NCI-H748 treated with DMSO at 0.1 percent for 48 hours (cell line): ENCODE measurements around the gene DPM2.

ENCODE experiments used
- DNase-seq: peaks from one replicate; lab custom pipeline; 2025; lab: John Stamatoyannopoulos, UW

Gene DPM2

GRCh38 chr9:127973169-127974000, 35.7 kb upstream of the DPM2 start:
- DNase-seq = no peak

DNA sequence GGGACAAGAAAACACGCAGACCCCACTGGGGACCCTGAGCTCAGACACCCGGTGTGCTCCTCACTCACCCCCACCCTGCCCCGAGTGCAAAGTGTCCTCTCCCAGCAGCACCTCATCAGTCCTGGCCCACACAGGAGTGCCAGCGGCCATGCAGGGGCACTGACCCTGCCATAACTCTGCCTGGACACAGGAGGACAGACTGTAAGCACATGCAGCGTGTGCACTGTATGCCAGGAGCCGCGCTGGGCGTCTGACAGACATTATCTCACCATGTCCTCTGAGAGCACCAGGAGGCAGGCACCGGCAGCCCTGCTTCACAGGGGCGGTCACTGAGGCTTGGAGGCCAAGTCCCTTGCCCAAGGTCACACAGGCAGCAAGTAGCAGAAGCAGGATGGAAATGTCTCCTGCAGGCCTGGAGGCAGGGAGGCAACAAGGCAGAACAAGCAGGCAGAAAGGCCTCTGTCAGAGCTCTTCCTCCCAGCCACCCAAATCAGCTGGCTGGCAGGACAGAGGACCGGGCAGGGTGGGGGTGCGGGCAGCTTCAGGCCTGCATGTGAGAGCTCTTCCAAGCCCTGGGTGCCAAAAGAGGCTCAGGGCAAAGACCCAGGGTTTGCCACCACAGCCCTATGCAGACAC, 34.7 kb upstream of the DPM2 start:
- DNase-seq = no peak

- no peak for DNase-seq
Observed at GRCh38 chr9:127971357-127972235, 33.9 kb upstream of the DPM2 start.

DNA sequence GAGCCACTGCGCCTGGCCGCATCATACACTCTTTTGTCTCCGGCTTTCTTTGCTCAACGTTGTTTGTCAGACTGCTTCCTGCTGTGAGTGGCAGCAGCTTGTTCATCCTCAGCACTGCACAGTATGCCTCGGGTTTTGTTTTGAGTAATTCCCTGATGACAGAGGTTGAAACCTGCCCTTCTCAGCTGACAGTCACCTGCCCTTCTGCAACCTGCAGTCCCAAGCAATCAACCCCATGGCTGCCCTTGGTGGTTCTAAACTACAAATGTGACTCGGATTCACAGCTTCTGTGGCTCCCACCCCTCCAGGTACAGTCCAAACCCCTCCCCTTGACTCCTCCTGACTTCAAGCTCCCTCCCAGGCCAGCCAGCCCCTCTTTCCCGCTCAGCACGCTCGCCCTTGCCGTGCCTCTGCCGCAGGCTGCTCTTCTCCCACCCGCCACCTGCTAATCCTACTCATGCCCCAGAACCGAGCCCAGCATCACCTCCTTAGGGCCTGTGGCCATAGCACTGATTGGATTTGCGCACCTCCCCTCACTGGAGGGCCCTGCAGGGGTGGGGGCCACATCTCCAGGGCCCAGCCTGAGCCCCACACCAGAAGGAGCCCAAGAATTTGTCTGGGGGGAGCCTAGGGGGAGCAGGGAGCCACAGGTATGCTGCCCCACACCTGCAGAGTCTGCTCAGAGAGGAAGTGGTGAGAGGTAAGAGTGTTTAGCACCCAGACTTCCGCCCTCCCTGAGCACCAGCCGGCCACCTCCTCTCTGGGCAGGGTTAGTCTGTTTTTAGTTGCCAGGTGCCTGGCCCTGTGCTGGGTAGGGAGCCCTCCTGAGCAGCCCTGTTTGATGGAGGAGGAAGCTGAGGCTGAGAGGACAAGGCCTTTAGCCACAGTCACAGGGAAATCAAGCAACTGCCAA, 33.0 kb upstream of the DPM2 start:
- peak; percentile 85 for DNase-seq

- no peak for DNase-seq
Observed at GRCh38 chr9:127968700-127969383, 31.2 kb upstream of the DPM2 start.

DNA sequence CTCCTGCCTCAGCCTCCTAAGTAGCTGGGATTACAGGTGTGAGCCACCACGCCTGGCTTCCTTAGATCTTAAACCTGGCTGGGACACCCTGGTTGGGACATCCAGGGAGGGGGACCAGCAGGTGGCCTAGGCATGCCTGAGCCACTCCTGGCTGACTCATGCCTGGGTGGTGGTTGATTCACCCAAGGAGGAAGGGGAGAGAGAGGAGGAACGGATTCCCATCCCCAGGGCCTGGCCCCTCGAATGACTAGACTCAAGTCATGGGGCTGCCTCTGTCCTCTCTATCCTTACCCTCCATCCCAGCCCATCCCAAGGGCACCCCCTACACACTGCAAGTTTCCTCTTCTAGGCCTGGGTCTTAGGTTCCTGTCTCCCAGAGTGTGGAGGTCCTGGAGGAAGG, 30.4 kb upstream of the DPM2 start:
- no peak for DNase-seq

GRCh38 chr9:127967151-127967809, 29.6 kb upstream of the DPM2 start:
- no peak for DNase-seq

- DNase-seq = no peak
Observed at GRCh38 chr9:127966416-127967150, 28.9 kb upstream of the DPM2 start.

GRCh38 chr9:127965953-127966352, 28.3 kb upstream of the DPM2 start:
- DNase-seq = no peak

DNA sequence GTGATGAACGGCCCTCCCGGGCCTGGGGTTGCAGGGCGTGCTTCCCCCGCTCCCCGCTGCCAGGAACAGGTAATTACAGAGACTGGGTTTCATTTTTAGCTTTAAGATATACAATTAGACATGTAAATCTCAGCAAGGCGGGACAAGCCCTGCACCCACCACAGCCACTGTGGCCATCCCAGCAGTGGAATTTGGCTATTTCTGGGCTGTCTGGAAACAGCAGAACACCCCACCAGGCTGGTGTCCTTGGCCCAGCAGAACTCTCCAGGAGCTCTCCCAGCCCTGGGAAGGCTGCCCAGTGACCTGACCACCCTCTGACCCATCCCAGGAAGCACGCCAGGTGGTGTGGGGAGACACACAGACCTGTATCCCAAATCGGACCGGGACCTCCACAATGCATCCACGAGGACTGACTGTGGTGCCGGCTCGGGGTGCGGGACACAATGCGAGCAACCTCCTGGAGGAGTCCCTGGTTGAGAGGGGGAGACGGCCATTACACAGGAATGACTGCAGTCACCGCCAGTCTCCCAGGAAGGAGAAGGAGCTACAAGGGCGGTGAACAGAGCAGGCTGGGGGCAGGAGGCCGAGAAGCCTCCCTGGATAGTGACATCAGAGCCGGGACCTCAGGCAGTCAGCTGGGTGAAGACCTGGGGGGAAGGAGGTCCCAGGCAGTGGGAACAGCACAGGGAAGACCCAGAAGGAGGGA, 25.9 kb upstream of the DPM2 start:
- DNase-seq = no peak

GRCh38 chr9:127963041-127963358, 25.3 kb upstream of the DPM2 start:
- no peak for DNase-seq

DNA sequence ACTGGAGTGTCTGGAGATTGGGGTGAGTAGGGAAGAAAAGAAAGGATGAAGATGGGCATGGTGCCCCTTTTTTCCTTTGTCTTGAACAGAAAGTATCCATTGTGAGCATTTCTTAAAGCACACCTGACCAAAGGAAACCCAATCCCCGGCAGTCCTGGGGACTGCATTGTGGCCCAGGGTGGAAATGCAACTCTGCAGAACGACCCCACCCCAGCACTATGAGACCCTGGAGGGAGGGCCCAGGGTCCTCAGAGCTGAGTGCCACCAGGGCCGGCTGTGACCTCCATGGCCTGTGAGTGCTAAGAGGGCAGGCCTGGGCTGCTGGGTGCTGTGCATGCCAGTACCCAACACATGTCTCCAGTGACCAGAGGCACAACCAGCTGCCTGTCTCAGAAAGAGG, 24.6 kb upstream of the DPM2 start:
- DNase-seq = no peak

GRCh38 chr9:127961613-127962155, 24.0 kb upstream of the DPM2 start:
- DNase-seq = no peak

GRCh38 chr9:127961155-127961490, 23.5 kb upstream of the DPM2 start:
- no peak for DNase-seq

DNA sequence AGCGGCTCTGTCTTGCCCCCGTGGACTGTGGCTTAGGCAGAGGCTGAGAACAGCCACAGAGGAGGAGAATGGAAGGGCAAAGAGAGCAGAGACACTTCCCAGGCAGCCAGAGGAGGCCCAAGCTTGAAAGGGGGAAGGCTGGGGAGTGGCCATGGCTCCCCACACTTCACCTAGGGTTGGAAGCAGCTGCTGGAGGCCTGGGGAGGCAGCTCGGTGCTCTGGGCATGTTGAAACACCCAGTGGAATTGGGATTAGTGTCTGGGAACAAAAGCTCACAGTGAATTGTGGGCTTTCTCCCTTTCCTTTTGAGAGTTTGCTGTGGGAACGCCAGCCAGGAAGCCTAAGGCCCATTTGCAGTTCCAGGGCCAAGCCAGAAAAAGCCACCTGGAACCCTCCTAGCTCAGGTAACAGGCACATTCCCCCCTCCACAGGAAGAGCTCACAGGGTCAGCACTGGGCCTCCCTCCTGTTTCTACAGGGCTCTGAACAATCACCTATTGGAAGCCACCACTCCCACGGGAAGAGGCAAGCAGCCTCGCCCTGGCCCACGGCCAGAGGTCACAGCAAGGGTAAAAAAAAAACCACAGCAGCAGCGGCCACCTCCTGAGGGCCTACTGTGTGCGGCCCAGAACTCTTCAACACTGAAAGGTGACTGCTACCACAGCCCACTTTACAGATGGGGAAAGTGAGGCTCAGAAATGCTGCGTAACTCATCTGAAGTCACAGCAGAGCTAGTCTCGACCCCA, 22.9 kb upstream of the DPM2 start:
- no peak for DNase-seq

- DNase-seq = no peak
Observed at GRCh38 chr9:127959841-127960409, 22.3 kb upstream of the DPM2 start.

DNA sequence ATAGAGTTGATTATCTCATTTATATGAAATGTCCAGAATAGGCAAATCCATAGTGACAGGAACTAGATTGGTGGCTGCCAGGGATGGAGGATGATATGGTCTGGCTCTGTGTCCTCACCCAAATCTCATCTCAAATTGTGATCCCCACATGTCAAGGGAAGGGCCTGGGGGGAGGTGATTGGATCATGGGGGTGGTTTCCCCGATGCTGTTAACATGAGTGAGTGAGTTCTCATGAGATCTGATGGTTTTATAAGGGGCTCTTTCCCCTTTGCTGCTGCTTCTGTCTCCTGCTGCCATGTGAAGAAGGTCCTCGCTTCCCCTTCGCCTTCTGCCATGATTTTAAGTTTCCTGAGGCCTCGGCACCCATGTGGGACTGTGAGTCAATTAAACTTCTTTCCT, 21.7 kb upstream of the DPM2 start:
- no peak for DNase-seq

DNA sequence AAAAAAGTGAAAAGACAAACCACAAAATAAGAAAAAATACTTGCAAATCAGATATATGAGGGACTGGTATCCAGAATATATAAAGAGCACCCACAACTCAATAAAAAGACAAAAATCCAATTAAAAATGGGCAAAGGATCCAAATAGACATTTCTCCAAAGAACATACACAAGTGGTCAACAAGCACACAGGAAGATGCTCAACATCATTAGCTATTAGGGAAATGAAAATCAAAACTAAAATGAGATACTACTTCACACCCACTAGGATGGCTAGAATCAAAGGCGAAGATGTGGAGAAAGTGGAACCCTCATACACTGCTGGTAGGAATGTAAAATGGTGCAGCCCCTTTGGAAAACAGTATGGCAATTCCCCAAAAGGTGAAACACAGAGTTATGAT, 21.1 kb upstream of the DPM2 start:
- DNase-seq = no peak
